GM10266 (cell line): ENCODE measurements around the gene SLC38A2.

Experiments
- DNase-seq: peaks from one replicate; pipeline ENCODE4 v3.0.0; 2012; ENCODE audit errors: extremely low spot score
- TF ChIP-seq, protein P1 (sequence below): IDR thresholded peaks from 2 replicates; pipeline ENCODE4 v1.5.1; 2012; ENCODE audit warnings: mild to moderate bottlenecking, low read depth; ENCODE audit not compliant: control insufficient read depth, insufficient read depth; ENCODE audit errors: missing control alignments

The SLC38A2 gene

DNA sequence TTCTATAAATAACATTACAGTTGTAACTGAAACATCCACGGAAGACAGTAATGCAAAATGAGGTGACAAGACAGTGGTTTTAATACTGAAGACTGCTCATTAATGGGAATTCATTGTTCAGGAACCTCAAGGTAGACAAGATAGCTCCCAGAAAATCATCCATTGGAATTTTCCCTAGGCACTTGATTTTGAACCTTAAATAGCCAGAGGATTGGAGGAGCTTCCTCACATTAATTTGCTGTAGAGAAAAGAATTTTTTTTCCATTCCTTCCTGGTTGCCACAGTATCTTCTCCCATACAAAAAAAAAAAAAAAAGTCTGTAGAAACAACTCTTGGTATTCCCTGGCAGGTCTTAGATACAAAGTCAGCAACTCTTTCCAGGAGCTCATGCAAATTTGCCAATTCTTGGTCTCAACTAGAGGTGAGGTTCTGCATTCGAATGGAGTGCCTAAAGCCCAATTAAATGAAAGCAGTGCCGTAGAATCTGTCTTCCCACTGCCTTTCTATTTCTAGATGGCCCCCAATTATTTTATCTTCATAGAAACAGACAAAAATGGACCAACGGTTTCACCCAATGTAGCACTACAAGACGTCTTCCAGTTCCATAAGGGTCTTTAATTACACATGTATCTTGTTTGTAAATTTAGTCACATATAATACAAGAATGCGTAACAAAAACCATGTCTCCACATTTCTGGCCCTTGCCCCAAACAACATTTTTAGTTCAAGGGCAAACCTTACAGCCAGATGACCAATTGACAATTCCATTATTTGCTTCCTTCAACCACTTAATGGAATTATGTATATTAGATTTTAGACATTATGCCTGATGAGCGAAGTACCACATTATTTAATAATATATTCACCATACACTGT lies 13.5 kb downstream of the SLC38A2 start:
- TF ChIP-seq, protein P1, sequence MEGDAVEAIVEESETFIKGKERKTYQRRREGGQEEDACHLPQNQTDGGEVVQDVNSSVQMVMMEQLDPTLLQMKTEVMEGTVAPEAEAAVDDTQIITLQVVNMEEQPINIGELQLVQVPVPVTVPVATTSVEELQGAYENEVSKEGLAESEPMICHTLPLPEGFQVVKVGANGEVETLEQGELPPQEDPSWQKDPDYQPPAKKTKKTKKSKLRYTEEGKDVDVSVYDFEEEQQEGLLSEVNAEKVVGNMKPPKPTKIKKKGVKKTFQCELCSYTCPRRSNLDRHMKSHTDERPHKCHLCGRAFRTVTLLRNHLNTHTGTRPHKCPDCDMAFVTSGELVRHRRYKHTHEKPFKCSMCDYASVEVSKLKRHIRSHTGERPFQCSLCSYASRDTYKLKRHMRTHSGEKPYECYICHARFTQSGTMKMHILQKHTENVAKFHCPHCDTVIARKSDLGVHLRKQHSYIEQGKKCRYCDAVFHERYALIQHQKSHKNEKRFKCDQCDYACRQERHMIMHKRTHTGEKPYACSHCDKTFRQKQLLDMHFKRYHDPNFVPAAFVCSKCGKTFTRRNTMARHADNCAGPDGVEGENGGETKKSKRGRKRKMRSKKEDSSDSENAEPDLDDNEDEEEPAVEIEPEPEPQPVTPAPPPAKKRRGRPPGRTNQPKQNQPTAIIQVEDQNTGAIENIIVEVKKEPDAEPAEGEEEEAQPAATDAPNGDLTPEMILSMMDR = no peak
- DNase-seq = no peak

DNA sequence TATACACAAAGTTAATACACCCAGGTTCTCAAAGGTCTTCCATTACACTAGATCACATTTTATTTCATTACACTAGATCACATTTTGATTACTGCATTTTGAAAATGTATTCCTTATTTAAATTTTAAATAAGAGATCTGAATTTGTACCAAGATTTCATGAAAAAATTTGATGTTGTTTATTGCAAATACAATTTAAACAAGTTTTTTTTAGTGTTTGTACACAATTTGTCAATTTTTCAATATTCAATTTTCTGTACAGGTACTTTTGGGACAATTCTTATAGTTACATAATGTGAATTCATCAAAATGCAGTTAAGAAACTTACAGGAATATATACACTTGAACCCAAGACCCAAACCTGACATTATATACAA lies 14.3 kb downstream of the SLC38A2 start:
- no peak for DNase-seq
- TF ChIP-seq, protein P1 = no peak

DNA sequence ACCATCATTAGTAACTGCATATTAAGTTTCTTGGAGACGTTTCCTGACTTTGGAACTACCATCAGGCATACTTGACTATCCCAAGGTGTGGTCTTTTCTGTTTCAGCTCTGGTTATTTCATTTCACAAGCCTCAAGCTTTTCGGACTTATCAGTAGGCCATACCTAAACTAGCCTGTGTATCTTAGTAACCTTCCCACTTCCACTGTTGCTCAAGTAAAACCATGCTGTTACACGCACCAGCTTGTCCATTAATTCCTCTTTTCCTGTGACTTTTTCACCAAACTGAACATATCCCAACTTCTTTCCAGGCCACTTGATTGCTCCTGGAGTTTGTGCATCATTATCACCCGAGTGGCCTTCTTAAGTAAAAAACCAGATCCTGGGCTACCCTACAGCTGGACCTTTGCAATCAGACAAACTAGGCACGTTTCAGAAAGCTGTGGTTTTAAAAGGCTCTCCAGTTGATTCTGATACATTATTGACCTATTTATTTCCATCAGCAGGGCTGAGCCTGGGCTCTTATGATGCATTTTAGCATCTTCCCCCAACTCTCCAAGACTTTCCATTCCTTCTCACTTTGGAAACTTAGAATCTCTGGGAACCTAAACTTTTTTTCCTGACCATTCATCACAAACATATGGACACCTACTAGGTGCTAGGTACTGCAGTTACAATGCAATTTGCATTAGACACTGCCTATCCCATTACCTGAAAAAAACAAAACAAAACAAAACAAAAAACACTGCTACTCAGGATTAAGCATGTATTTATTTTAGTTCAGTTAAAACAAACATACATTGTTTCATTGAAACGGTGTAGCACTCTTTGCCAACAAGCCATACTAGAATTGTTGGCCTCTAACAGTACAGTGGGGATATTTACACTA lies 14.9 kb downstream of the SLC38A2 start:
- no peak for DNase-seq
- TF ChIP-seq, protein P1 = no peak

DNA sequence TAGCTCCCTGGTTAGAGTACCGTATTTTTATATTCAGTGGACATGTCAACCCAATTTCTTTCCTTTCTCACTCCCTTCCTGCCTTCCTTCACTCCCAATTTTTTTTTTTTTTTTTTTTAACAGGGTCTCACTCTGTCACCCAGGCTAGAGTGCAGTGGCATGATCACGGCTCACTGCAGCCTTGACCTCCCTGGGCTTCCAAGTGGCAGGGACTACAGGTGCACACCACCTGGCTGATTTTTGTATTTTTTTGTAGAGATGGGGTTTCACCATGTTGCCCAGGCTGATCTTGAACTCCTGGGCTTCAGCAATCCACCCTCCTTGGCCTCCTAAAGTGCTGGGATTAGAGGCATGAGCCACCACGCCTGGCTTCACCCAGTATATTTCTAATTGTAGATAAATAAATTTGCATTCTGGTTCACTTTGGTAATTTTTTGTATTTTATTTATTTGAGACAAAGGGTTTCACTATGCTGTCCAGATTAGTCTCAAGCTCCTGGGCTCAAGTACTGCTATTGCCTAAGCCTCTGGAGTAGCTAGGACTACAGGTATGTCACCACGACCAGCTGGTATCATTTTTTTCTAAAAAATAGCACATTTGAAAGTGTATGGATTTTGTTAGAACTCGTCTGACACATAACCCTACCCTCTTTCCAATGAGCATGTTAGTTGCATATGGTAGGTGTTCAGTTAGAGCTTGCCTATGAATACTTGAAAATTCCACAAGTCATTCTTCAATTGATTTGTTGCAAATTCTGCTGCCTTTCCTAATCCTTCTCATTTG lies 15.7 kb downstream of the SLC38A2 start:
- no peak for DNase-seq
- TF ChIP-seq, protein P1 = no peak

DNA sequence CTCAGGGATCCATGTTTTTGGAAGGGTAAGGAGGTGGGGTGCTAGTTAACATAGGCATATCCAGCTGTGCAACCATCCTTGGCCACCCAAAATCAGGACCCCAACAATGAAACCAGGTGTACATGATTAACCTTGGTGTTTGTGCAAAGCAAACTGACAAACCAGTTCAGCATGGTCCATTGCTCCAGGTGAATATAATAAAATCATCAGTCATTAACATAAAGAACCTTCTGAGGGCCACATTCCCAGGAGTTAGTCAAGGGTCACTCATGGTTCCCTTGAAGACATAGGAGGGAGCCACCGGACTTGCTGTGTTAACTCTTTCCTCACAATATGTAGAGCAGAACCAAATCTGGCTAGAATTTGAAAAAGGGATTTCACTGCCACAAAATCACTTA lies 17.8 kb downstream of the SLC38A2 start:
- no peak for DNase-seq
- TF ChIP-seq, protein P1 = no peak

DNA sequence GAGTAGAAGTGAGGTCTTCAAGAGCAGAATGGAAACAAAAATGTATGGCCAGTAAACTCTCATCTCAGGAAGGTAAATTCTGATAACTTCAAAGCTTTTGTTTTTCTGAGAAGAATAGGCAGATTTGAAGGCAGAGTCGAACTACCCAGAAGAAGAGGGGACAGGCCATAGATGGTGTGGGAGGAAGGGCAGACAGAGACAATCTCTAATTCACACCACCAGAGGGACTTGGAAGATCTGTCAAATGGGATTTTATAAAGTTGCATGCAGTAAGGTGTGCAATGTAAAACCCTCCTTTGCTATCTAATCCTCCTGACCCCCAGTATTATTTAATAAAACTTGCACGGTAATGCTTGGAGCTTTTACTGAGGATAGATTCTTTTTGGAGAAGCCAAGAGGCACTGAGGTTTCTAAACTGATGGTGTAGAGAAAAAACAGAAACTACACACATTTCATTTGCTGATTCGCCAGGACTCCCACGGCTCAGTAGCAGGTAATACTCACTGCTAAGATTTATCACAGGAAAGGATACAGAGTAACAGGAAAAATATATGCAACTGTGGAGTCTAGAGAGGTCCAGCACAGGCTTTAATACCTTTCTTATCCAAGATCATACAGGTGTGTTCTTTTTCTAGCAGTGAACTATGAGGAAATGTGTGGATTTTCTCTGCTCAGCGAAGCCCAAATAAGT lies 18.3 kb downstream of the SLC38A2 start:
- no peak for DNase-seq
- TF ChIP-seq, protein P1 = peak; percentile 16
